MM.1S (cell line): ENCODE results near the gene ANKRD16.

Experiments used
- EZH2 ChIP-seq: fragments of 300-600 bp; sonication (generic); optimal IDR thresholded peaks from 2 replicates; pipeline ENCODE3; 2017; ENCODE audit warnings: low read depth, mild to moderate bottlenecking, antibody characterized with exemption, low read length, mixed read lengths
- TF ChIP-seq, protein P1 (sequence below): fragments of 300-600 bp; sonication (generic); IDR thresholded peaks from 2 replicates; pipeline ENCODE4 v1.5.1; 2016; ENCODE audit warnings: antibody characterized with exemption, low read length, mixed read lengths

DNA sequence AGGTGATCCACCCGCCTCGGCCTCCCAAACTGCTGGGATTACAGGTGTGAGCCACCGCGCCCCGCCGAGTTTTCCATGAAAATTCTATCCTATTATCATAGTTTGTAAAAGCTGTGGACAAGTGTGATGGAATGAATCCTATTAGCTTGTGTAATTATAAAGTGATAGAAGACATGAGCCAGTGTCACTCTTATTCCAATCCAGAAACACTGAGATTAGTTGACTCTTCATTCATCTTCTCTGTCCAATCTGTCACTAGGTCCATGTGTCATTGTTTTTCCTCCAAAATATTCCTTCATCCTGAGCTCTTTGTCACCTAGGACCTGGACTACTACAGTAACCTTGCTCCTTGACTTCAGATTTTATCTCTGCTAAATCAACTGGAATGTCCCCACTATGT, 13.9 kb upstream of the ANKRD16 start:
- TF ChIP-seq, protein P1, sequence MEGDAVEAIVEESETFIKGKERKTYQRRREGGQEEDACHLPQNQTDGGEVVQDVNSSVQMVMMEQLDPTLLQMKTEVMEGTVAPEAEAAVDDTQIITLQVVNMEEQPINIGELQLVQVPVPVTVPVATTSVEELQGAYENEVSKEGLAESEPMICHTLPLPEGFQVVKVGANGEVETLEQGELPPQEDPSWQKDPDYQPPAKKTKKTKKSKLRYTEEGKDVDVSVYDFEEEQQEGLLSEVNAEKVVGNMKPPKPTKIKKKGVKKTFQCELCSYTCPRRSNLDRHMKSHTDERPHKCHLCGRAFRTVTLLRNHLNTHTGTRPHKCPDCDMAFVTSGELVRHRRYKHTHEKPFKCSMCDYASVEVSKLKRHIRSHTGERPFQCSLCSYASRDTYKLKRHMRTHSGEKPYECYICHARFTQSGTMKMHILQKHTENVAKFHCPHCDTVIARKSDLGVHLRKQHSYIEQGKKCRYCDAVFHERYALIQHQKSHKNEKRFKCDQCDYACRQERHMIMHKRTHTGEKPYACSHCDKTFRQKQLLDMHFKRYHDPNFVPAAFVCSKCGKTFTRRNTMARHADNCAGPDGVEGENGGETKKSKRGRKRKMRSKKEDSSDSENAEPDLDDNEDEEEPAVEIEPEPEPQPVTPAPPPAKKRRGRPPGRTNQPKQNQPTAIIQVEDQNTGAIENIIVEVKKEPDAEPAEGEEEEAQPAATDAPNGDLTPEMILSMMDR = no peak
- TF ChIP-seq EZH2 = no peak
